ENCODE data around the gene B3GAT1. TPM values are rescaled to one million over a fixed set of nuclear protein-coding genes. Genes with fewer than 3 reads are reported as not detected.
"Not testable (repeated sequence)": the region's sequence is repeated elsewhere in the genome, so short reads cannot be mapped to it uniquely, and the experiment has no call there.

The B3GAT1 gene
- total RNA-seq, 1 donor from 2014 or later = 5.4 TPM

DNA sequence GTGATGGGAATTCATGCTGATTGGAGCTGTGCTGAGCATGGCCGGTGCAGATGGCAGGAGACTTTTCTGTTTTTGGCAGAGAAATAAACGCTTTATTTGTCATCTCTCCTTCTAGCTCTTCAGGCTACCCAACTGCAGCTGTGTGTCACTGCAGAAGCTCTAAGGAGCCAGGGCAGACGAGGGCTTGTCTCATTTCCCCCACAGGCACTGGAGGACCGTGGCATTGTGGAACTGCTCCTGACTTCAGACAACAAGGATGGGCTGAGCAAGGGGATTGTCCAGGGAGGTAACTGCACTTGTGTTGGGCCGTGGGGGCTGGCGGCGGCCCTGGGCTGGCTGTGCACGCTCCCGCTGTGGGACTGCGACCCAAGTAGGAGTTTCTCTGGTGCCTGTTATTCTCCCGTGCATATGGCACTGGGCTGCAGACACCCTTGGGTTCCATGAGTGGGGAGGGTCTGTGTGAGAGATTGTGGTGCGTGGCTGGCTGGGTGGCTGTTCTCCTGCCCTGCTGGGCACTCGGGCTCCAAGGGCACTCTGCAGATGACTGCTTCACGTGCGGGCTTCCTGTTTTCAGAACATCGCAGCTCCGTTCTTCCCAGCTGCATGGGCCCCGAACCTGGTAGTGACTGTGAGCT, 53.1 kb downstream of the B3GAT1 start:
- DNase-seq (ENCODE audit: low spot score) (no peak), ATAC-seq (no peak)

DNA sequence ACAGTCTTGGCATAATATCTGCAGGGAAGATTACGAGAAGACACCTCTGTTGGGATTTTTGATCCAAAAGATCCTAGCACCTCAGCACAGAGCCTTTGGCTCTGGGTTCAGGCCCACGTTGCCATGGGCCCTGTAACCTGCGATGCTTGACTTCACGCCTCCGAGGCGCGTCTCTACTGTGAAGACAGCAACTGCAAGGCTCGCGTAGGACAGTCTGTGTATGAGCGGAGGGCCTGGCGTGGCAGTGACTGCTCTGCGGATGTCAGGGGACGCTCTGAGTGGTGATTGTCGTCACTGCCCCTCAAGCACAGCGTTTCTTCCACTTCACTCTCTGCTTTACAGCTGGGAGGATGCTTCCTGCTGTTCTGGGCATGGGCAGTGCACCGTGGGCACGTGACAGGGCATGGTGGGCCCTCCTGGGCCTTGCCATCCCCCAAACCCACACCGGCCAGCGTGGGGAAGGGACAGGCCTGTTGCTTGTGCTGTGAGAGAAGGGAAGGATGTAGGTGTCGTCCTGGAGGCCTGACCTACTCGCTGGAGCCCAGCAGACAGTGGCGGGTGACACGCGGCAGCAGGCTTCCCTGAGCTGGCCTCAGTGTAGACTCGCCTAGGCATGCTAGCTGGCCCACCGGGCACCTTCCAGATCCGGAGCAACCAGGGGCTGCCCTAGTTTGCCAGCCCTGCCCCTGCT, 53.7 kb downstream of the B3GAT1 start:
- DNase-seq (ENCODE audit: low spot score) (no peak), ATAC-seq (no peak)

DNA sequence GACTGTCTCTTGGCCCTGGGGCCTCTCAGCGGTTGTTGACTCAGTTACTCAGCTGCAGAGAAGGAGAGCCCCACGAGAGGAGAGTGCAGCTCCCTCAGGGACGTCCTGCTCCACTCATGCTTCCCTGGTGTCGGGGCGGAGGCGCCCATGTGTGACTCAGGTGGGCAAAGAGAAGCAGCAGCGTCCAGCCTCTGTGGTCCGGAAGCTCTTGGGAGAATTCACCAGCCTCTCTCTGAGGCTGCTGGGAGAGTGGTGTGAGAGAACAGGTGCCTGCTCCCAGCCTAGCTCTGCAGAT, 54.5 kb downstream of the B3GAT1 start:
- ATAC-seq = no peak

GRCh38 chr11:134356656-134357544, 55.1 kb downstream of the B3GAT1 start:
- no peak for ATAC-seq
- DNase-seq (ENCODE audit: low spot score) = no peak

More for the DNA sequence above, 54.5 kb downstream of the B3GAT1 start:
- no peak for DNase-seq (ENCODE audit: low spot score)

- no peak for ATAC-seq
- DNase-seq (ENCODE audit: low spot score) = no peak
These were observed 56.4 kb downstream of the B3GAT1 start for GRCh38 chr11:134355656-134356055.

- ATAC-seq (no peak), DNase-seq (ENCODE audit: low spot score) (no peak)
These were observed 56.9 kb downstream of the B3GAT1 start for GRCh38 chr11:134355136-134355535.

DNA sequence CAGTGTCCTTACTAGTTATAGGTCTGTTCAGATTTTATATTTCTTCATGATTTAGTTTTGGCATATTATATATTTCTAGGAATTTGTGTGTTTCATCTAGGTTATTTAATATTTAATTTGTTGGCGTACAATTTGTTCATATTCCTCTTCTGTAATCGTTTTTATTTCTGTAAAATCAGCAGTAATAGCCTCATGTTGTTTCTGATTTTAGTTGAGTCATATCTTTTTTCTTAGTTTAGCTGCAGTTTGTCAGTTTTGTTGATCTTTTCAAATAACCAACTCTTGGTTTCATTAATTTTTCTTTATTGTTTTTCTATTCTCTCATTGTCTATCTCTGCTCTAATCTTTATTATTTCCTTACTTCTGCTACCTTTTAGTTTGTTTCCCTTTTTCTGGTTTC, 59.9 kb downstream of the B3GAT1 start:
- ATAC-seq (no peak), DNase-seq (ENCODE audit: low spot score) (no peak)

DNA sequence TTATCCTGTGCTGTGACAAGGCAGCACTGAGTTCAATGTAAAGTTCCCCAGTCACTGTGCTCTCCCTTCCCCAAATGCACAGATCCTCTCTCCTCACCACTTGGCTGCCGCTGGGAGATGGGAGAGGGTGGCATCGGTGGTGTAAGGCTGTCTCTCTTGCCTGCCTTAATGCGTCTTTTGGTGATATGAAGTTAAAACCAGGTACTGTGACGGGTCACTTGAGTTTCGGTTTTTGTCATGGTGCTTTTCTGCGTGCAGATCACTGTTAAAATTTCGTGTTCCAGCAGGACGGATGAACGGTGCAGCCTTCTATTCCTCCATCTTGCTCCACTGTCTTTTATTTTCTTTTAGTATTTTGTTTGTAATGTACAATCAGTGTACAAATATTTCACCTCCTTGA, 61.7 kb downstream of the B3GAT1 start:
- ATAC-seq = no peak
- DNase-seq (ENCODE audit: low spot score) = no peak

- no peak for ATAC-seq
- no peak for DNase-seq (ENCODE audit: low spot score)
These were observed 62.2 kb downstream of the B3GAT1 start for GRCh38 chr11:134349802-134350355.

DNA sequence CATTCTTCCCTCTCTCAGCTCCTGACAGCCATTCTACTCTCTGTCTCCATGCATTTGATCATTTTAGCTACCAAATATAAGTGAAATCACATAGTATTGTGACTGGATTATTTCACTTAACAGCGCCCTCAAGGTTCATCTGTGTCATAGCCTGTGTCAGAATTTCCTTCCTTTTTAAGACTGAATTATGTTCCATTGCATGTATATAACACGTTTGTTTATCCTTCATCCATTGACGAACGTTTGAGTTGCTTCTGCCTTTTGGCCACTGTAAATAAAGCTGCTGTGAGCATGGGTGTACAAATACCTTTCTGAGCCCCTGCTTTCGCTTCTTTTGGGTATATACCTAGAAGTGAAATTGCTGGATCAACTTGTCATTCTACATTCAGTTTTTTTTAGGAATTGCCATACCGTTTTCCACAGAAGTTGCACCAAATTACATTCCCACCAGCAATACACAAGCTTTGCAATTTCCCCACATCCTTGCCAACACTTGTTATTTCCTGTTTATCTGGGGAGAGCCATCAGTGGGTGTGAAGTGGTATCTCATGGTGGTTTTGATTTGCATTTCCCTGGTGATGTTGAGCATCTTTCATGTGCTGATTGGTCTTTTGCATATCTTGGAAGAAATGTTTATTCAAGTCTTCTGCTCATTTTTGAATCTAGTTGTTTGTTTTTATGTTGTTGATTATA, 62.8 kb downstream of the B3GAT1 start:
- DNase-seq (ENCODE audit: low spot score) = no peak
- no peak for ATAC-seq

DNA sequence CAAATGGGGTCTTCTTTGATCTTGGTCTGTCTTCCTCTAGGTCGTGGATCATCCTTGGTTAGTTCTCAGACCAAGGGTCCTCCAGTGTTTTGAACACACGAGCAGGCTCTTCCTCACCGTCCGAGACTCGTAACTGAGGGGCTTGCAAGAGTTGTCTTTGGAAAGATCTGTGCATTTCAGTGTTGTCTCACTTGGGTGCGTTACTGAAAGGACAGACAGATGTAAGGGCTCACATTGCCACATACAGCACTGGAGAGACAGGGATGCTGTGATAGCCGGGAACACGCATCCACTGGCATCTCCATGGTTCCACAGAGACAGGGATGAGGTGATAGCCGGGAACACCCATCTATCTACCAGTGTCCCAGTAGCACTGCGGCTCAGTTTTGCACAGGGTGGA, 64.6 kb downstream of the B3GAT1 start:
- ATAC-seq (no peak), DNase-seq (ENCODE audit: low spot score) (no peak)

DNA sequence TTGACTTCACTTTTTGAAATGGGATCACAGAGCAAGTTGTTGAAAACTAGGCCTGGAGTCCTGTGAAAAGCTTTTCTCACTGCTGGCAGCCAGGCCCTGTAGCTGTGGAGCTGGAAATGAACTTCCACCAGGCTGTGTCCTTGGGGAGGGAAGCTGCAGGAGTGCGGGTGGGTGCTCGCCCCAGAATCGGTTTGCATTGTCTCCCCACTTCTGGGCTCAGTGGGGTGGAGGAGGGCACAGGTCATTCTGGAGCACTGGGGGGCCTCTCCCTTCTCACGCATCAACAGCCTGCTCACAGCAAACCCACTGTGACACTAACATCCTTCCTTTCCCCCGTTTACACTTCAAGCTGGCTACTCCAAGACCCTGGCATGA, 65.1 kb downstream of the B3GAT1 start:
- ATAC-seq (no peak), DNase-seq (ENCODE audit: low spot score) (peak; percentile 24)

DNA sequence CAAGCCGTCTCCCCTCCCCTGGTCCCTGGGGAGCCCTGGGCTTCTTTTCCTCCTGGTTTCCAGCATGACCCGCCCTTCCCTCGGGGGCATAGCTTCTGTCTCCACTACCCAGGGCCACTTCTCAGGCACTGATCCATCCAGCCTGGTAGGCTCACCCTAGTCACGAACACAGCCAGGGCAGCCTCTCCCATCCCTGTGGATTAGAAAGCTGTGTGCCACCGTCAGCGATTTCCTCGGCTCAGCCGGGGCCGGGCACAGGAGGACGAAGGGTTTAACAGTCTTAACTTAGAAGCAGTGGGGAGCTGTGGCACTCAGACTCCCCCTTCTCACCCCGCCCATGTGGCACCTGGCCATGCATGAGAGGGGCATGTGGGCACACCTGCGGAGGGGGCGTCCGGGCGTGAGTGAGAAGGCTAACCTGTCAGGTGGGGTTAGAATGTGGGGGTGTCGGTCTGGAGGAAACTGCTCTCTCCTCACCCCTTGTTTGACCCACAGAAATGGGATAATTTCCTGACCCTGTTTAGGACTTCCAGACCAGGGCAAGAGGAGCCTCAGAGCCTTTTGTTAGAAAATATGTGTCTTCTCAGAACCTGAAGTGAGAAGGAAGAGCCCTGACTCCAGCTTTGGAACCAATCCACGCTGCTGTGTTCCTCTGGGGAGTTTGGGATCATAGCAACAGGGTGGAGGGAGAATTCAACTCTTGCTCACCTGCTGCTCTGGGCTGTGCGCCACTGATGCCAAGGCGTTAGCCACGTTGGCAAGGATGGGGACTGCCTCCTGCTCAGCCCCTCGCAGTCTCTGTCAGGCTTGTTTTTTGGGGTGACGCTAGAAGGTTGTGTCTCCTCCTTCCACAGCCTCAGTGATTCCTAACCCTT, 65.7 kb downstream of the B3GAT1 start:
- no peak for ATAC-seq
- peak; percentile 39 for DNase-seq (ENCODE audit: low spot score)

DNA sequence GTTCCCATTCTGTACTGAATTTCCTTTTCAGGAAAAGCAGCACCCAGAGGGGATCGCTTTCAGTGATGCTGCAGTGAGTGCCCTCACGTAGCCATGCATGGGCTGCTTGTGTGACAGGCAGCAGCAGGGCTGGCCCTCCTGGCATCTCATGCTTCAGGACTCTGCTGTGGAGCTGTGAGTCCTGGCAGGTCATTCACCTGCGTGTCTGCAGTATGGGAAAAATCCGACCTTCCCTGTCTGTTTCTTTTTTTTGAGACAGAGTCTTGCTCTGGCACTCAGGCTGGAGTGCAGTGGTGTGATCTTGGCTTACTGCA, 66.8 kb downstream of the B3GAT1 start:
- DNase-seq (ENCODE audit: low spot score) = no peak
- no peak for ATAC-seq

- not testable (repeated sequence) for ATAC-seq
- peak; percentile 34 for DNase-seq (ENCODE audit: low spot score)
These were observed 67.4 kb downstream of the B3GAT1 start for GRCh38 chr11:134344497-134345236.

DNA sequence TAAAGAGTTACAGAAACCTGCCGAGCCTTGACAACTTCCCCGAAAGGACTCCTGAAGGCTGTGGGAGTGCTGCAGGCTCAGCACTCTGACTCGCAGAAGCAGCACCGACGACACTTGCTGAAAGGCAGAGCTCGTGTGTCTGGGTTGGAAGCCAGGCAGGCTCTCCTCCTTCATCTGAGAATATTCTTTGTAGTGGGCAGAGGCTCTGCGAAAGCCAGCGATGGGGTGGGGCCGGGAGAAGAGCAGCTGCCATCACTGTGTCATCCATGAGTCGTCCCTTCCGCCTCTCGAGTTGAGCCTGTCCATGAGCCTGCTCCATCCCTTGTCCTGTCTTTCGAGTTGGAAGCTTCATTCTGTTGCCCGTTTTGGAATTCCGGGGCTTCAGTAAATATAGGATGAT, 68.4 kb downstream of the B3GAT1 start:
- DNase-seq (ENCODE audit: low spot score) (no peak), ATAC-seq (no peak)

DNA sequence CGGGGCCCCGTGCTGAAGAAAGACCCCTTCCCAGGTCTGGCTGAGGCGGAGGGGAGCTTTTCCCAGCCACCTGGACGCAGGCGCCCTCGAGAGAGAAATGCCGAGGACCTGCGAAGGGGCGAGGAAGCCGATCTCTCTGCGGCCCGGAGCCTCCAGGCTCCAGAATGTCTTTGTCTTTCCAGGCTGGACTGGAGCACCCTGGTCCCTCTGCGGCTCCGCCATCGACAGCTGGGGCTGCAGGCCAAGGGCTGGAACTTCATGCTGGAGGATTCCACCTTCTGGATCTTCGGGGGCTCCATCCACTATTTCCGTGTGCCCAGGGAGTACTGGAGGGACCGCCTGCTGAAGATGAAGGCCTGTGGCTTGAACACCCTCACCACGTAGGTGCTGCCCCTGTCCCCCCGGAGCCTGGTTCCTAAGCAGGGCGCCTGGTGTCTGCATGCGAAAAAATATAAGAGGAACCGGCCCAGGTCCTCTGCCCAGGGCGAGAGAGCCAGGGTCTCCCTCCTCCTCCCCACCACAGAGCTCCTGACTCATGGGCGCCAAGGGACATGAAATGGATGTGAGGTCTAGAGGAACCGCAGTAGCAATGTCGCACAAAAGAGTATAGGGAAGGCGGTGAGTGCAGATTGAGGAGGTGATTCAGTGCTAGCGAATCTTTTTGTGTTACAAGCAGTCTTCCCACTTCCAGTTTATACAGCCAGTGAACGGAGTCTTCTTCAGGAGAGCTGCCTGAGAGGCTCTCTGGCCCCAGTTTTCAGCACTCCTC, 69.3 kb downstream of the B3GAT1 start:
- peak; percentile 27 for DNase-seq (ENCODE audit: low spot score)
- no peak for ATAC-seq

GRCh38 chr11:134341805-134342571, 70.1 kb downstream of the B3GAT1 start:
- DNase-seq (ENCODE audit: low spot score) = peak; percentile 42
- ATAC-seq = no peak
